ENCODE measurements around the gene L3MBTL4.

L3MBTL4 gene

DNA sequence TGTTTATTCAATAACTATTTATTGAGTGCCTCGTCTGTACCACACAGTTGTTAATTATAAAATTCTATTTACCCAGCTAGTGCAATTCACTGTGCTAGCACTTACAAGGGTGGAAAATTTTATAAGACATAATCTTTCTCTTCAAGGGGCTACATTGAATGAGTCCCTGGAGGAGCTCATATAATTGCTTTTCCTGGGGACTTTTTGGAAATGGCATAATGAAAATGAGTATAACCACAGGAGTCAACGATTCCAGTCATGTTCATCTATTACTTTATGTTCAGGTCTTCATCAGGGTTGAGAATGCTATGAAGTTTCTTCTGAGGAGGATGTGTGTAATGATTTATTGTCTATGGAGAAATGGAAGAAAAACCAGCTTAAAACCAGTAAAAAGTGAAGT, 466.5 kb downstream of the L3MBTL4 start:
- no peak for DNase-seq

GRCh38 chr18:5944448-5944847, 470.3 kb downstream of the L3MBTL4 start:
- no peak for DNase-seq

- no peak for DNase-seq
Measured at GRCh38 chr18:5943514-5943913, 471.2 kb downstream of the L3MBTL4 start.

GRCh38 chr18:5942591-5942990, 472.1 kb downstream of the L3MBTL4 start:
- DNase-seq = no peak

DNA sequence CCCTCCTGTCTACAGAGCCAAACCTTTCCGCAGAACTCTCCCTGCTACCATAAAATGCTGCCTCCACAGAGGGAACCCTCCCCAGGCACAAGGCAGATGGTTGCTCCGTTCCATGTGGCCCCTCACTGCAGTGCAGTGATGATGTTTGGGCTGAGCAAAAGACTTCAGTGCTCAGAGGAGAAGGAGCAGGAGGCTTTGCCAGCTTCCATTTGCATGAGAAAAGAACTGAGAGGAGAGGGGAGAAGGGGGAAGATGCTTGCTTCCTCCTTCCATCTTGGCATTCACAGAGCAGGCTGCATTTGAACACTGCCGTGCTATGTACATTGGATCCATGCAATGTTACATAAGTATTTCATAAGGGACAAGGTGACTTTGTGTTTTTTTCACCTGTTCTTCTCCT, 472.8 kb downstream of the L3MBTL4 start:
- DNase-seq = no peak

DNA sequence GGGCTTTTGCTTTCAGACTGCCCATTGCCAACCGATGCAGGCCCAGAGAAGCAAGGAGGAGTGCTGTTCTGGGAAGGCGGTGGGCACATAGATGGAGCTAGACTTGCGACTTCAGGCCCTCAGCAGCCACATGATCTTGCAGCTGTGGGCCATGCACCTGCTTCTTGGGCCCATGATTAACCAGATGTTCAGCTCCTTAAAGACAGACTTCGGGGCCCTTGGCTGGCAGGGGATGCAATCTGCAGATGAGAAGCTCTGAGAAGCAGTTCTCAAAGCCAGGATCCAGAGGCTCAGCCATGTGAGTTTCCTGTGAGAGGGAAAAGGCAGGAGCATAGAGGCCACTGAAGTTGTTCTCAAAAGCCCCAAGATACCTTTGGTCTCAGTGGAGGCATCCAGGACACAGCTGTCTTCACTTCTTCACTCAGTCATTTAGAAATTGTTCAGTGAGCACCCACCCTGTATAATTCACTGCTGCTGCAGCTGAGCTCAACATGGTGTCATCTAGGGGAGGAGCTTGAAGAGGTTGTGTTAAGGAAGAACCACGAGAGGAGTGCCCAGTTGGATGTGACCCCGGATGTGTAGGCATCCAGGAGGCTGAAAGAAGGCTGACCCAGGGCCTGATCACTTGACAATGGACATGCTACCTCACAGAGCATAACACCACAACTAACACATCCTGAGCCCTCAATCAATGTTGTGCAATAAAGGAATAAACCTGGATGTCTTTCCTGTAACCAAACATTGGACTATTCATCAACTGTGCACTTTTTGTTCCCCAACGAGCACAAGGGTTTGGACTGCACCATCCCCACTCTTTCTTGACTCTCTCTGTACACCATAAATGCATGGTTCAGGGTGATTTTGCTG, 474.7 kb downstream of the L3MBTL4 start:
- DNase-seq = no peak

- no peak for DNase-seq
Measured at GRCh38 chr18:5937795-5938194, 476.9 kb downstream of the L3MBTL4 start.

DNA sequence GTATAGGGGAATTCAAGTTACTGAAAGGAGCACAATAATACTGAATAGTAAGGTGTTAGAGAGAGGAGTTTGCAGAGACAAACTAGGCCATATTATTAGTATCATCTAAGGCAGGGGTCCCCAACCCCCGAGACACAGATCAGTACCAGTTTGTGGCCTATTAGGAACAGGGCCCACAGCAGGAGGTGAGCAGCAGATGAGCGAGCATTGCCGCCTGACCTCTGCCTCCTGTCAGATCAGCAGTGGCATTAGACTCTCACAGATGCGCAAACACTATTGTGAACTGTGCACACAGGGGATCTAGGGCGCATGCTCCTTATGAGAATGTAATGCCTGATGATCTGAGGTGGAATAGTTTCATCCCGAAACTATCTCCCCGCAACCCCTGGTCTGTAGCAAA, 477.6 kb downstream of the L3MBTL4 start:
- DNase-seq = no peak

- DNase-seq = no peak
Measured at GRCh38 chr18:5930789-5931188, 483.9 kb downstream of the L3MBTL4 start.

DNA sequence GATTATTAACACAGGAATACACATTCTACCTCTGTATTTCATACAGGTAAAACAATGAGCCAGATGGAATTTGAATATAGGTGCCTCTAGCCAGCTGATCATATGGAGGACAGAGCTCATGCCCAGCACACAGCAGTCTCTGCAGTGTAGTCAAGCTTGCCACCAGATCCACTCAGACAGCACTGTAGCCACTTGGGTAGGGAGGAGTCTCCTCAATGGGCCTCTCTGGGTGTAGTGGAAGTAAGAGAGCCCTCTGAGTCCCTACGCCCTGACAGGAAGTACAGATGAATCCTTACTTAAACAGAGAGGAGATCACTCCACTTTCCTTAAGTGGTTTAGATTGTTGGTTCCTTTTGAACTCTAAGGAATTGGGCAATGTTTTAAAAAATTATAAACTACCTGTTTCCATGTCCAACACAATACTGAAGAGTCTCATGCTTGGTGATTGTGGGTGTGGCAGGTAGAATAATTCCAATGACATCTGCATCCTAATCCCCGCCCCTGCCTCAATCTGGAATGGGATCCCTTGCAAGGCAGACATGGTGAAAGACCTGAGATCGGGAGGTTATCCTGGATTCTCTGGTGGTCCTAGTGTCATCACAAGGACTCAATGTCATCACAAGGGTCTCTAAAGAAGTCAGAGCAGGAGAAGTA, 496.4 kb downstream of the L3MBTL4 start:
- no peak for DNase-seq

- no peak for DNase-seq
Measured at GRCh38 chr18:5914951-5915350, 499.8 kb downstream of the L3MBTL4 start.

- no peak for DNase-seq
Measured at GRCh38 chr18:5914016-5914415, 500.7 kb downstream of the L3MBTL4 start.

DNA sequence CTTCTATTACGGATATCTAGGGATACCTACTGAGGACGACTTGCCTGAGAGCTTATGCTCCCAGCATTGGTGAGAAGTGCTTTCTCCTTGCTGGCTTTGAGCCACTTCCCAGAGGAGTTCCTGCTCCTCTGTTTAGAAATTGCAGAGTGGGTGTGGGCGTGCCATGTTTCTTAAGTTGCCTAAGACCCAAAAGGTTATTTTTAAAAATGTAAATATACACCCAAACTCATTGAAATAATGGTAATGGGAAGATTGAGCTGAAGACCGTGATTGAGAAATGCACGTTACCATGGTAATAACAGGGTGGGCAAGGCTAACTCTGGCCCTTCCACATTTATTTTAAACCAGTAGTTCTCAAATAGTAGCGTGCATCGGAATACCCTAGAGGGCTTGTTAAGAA, 502.1 kb downstream of the L3MBTL4 start:
- DNase-seq = no peak

- DNase-seq = no peak
Measured at GRCh38 chr18:5909125-5909524, 505.6 kb downstream of the L3MBTL4 start.

Data from CD4-positive, alpha-beta T cell treated with Interleukin-1 beta for 1 hour (primary cell).